Femur (tissue), 1 donor: ENCODE data around the gene FGF2.
A peak's percentile ranks its signal among the peaks of the same experiment; 100 is the strongest.
"Not testable (repeated sequence)": the region's sequence is repeated elsewhere in the genome, so short reads cannot be mapped to it uniquely, and the experiment has no call there.

Source experiments
- DNase-seq: peaks from one replicate; pipeline ENCODE4 v3.0.0-alpha.2; 2017

Gene FGF2

DNA sequence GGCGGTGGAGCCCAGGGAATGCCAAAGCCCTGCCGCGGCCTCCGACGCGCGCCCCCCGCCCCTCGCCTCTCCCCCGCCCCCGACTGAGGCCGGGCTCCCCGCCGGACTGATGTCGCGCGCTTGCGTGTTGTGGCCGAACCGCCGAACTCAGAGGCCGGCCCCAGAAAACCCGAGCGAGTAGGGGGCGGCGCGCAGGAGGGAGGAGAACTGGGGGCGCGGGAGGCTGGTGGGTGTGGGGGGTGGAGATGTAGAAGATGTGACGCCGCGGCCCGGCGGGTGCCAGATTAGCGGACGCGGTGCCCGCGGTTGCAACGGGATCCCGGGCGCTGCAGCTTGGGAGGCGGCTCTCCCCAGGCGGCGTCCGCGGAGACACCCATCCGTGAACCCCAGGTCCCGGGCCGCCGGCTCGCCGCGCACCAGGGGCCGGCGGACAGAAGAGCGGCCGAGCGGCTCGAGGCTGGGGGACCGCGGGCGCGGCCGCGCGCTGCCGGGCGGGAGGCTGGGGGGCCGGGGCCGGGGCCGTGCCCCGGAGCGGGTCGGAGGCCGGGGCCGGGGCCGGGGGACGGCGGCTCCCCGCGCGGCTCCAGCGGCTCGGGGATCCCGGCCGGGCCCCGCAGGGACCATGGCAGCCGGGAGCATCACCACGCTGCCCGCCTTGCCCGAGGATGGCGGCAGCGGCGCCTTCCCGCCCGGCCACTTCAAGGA is at the start of gene FGF2:
Gene FGF2, plus strand, starts transcription at position 279 of the 705 bp plus-strand sequence. Its CDS starts 344 bp downstream, at position 623.
- peak; percentile 93 for DNase-seq

DNA sequence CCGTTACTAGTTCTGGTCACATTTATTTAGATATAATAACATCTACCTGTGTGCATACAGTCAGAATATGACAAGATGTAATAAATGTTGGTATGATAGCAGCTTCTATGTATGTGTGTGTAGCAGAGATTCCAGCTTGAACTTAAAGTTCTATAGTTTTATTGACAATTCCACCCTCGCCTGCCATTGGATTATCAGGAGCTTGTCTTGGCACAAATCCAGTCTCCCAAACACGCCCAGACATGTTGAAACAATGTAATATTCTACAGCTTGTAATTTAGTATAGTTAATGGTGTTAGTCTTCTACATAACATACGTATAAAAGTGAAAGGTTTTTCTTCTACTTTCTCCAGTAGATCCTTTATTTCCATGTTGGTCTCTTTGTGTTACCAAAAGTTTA is 49.7 kb upstream of the FGF2 start:
- DNase-seq = no peak

DNA sequence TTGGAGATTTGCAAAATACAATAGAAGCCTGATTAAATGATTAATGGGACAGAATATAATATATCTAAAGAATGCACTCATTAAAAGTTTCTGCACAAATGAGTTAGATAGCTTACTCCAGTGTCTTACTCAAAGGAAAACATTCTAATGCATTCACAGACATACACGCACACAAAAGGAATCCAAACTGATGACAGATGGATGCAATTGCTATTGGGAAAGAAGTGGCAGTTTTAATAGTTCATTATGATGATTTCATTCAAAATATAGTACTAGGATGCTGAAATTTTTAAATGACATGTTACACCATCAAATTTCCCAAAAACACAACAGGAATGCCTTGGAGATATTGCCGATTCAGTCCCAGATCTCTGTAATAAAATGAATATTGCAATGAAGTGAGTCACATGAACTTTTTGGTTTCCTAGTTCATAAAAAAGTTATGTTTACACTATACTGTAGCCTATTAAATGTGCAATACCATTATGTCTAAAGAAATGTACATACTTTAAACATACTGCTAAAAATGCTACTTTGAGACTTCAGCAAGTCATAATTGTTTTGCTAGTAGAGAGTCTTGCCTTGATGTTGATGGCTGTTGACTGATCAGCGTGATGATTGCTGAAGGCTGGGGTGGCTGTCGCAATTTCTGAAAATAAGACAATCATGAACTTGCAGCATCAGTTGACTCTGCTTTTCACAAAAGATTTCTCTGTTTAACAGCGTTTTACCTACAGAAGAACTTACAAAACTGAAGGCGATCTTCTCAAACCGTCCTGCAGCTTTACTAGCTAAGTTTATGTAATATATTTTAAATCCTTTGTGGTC is 48.6 kb upstream of the FGF2 start:
- no peak for DNase-seq

DNA sequence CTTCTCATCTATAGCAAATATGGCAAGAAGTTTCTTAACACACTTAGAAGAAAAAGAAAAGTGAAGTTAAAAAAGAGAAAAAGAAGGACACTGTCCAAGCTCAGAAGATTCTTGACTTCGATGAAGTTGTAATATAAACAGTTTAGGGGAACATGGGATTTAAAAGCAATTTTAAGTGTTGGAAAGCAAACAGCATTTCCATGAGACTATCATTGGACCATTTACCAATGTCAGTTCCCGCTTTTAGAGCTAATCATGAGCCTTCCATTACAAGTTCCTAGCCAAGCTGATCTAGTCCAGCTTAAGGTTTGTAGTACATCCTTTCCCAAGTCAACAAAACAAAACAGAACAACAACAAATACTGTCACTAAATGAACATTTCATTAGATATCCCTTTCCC is 45.1 kb upstream of the FGF2 start:
- DNase-seq = no peak

DNA sequence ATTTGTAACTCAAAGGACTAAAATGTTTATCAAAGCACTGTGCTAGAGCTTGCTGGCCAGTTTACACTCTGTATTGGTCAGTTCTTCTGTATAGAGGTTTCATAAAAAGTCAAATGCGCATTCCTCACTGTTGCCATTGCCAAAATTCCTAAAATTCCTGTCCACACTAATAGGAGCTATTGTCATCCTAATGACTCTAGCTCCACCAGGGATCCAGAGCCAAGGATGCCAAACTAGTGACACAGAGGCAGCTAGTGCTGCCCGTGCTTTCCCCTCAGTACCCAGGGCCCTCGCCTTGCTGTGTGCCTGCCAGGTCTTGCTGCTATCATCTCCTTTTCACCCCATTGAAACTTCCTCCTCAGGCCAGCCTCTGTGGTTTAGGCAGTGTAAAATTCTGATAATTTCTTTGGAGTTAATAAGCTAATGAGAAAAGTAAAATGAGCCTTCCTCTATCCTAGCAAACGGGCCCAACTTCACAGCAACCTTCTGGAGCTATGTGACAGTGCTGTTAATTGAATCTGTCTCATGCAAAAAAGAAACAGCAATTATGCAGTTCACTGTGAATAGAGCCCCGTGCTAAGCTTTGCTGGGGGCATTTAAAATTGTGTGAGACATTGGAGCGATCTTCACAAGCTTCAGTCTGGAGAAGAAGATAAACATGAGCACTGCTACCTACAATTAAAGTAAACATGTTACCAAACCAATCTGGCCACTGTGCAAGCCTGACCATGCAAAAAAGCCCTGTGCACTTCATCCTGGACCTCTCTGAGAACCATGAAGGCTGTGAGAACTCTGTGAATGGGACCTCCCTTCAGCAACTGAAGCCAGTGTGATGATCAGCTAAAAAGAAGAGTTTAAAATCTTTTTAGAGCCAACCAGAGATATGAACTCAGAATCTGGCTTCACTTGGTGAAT is 43.1 kb upstream of the FGF2 start:
- peak; percentile 37 for DNase-seq

DNA sequence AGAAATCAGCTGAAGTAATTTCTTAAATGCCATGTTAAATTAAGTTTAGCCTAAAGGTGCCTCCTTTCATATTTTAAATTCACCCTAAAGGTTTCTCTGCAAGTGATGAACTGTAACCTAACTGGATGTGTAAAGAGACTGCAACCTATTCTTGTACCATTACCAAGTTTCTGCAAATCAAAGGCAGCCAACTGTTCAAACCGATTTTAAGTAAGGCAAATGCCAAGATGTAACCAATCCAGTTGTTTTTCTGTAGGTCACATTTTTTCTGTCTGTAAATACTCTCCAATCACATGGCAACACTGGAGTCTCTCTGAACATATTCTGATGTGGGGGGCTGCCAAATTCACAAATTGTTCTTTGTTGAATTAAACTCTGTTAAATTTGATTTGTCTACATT is 42.4 kb upstream of the FGF2 start:
- no peak for DNase-seq

DNA sequence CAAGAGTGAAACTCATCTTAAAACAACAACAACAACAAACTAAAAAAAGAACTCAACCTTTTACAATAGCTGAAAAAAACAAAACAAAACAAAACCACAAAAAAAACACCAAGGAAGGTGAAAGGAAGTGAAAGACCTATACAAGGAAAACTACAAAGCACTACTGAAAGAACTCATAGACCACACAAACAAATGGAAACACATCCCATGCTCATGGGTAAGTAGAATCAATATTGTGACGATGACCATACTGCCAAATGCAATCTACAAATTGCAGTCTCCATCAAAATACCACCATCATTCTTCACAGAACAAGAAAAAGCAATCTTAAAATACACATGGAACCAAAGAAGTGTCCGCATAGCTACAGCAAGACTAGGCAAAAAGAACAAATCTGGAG is 41.5 kb upstream of the FGF2 start:
- DNase-seq = no peak

DNA sequence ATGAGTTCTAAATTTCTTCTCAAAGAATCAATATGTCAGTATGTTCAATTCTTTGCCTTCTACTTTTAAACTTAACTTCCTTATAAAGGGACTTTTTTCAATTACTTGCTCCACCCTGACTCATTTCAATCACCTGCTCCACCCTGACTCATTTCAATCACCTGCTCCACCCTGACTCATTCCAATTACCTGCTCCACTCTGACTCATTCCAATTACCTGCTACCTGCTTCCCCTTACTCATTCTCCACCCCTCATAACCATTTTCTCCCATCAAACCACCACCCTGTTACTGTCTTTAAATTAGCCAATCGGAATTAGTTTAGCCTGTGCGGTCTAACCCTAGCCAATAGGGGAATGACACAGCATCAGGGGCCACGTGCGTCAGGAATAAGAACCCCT is 40.3 kb upstream of the FGF2 start:
- DNase-seq = not testable (repeated sequence)

DNA sequence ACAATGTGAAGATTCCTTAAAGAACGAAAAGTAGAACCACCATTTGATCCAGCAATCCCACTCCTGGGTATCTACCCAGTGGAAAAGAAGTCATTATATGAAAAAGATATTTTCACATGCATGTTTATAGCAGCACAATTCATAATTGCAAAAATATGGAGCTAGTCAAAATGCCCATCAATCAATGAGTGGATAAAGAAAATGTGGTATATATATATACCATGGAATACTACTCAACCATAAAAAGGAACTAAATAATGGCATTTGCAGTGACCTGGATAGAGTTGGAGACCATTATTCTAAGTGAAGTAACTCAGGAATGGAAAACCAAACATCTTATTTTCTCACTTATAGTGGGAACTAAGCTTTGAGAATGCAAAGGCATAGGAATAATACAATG is 39.7 kb upstream of the FGF2 start:
- not testable (repeated sequence) for DNase-seq

DNA sequence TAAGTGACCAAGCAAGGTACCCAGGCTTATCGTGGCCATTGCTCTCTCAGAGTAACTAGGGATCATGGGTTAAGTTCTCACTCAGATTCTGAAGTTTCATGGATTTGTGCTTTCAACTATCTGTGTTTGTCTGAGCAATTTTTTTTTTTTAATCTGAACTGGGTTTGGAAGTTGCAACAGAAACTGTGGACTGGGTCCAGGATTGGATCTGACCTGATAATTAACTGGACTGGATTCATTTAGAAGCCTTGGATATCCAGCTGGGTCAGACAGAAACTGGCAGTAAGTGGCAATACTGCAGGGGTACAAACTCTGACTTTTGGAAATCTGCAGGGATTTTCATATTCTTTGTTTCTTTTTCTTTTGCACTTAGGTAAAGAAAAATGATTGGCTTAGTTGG is 38.7 kb upstream of the FGF2 start:
- no peak for DNase-seq

DNA sequence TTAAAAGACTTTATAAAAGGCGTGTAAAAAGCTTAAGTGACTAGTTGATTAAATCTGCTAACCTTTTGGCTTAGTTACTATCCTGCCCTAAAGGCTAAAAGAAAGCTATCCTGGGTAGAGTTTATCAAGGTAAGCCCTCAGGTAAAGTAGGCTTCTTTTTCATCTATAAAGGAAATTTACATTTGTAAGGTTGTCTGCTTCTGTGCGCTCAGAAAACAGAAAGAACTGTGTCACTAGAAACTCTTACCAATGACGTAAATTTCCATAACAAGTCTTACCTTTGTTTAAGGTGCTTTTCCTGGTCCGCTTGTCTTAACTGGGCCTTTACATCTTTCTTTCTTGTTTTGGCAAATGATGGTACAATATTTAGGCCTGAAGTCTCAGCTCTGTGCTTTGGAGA is 37.7 kb upstream of the FGF2 start:
- DNase-seq = no peak

DNA sequence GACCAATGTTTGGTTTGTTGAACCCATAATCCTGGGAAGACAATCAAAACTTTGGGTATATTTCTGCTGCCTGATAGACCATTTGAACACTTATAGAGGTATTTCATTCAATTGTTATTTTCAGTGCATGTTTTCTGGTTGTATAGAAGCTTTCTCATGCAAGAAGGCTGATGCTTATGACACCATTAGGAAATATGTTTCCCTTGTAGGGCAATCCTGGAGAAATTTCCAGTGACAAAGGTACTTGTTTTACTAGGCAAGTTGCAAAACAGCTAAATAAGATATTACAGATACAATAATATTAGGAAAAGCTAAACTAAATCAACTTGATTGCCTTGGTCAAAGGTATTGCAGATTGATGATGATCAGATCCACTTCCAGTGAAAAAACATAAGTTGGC is 32.8 kb upstream of the FGF2 start:
- DNase-seq = no peak

DNA sequence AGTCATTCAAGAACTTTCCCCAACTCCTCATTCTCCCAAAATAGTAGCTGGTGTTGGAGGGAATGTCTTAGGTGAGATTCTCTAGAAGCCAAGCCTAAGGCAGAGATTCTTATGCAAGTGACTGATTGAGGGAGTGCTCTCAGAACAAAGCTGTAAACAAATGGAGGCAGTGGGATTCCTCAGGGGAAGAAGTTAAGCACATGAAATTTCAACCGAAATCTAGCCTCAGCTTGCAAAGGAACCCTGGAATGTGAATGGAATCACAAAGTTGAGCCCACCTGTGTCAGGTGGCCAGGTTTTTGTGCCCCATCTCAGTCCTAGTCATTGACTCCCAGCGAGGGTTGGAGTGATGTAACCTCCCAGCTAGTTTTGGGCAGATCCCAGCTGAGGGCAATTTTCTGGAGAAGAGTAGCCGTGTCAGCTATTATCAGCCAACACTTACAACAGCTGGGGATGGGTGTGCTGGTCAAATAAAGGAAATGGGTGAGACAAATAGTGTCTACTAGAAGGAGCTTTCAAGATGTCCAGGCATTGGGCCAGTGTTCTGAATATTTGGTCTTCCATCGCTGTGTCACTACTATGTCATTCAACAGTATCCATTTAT is 29.7 kb upstream of the FGF2 start:
- DNase-seq = no peak

DNA sequence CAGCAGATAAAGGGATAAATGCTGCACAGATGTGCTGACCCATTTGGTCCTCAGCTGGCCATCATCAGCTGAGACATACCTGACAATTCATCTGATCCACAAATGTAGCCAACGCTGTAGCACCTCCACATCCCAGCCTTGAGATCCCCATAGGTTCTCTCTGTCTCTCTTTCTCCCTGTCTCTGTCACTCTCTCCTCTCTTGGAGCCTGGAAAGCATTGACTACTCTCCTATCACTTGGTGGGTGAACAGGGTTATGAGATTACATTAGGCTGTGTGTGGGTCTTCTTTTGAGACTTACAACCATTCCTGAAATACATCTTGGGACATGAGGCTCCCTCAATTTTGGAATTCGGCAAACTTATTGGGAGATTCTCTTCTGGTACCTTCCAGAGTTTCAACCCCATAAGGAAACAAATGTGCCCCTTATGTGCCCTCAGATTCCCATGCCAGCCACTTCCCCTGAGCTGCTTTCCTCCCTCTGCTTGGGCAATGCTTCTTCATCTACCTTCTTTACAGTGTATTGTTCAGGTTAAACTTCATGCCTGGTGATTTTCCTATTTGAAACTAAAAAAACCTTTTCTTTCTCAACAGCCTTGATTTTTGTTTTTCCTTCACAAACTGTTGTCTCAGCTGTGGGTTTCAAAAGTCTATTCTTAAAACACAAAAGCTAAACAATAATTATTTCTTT is 29.1 kb upstream of the FGF2 start:
- no peak for DNase-seq

DNA sequence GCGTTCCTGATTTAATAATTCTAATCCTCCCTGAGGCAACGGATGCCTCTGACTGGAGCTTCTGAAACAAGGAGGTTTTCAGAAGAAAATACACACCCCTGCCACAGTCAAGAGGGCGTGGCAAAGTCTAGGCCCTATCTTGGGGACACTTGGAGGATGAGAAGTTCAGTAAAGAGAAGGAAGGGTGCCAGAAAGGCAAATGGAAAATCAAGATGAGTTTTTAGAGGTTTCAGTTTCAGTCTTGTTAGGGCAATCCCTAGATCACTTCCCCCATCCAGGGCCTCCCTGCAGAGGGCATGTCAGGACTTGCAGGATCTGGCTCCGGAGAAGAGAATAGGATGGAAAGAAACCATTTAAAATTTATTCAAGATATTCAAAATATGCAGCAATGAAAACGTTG is 28.5 kb upstream of the FGF2 start:
- peak; percentile 62 for DNase-seq

DNA sequence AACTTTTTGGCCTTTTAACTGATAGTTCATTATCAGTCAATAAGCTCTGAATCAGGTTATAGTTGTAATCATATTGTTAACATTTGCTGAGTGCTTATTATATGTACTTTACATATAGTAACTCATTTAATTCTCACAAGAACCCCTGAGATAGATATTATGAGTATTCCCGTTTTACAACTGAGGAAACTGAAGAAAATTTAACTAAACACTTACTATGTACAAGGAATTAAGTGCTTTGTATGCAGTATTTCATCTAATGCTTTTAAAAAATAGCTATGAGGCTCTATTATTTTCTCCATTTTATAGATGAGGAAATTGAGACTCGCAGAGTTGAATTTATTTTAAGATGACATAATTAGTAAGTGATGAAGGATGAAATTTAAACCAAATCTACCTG is 27.7 kb upstream of the FGF2 start:
- DNase-seq = no peak

DNA sequence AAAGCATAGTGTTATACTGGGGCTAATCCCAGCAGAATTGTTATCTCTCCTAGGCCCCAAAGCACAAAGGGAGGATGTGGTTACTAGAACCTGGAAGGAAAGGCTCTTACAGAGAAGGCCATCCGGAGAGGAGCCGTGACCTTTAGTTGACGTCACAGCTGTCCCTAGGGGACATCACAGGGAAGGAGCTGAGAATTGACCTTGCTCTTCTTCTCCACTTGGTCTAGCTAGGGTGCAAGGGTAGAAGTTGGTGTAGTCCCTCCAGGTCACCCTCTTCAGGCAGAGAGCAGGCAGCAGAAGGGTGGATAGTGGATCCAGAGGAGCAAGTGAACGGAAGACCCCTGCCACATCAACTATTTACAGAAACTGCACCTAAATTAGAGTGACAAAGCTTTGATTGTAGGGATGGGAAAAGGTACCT is 22.8 kb upstream of the FGF2 start:
- DNase-seq = no peak

DNA sequence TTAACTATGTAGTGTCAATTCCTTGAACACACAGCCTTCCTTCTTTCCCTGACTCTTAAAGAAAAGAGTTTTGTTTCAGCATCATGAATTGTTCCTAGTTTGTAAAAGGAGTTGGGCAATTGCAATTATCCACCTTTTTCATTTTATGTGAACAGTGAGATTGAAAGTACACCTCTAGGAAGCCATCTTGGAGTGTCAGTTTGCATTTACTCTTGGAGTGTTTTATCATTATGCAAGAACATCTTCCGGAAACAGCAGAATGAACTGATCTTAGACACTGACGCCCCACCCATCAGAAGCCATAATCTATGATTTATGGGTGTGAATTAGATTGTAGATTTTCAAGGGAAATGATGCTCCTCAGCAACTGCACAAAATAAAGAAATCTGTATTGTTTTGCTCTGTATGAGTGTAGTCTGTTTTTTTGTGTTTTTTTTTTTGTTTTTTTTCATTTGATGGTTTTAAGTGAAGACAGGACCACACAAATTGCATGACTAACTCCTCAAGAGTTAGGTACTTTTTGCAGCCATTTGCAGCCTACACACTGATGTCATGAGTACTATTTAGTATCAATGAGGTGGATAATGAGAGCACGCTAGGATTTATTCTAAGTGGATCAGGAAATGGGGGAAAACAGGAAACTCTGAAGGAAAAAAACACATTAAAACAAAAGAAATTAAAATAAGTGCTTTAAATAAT is 19.5 kb upstream of the FGF2 start:
- DNase-seq = no peak

DNA sequence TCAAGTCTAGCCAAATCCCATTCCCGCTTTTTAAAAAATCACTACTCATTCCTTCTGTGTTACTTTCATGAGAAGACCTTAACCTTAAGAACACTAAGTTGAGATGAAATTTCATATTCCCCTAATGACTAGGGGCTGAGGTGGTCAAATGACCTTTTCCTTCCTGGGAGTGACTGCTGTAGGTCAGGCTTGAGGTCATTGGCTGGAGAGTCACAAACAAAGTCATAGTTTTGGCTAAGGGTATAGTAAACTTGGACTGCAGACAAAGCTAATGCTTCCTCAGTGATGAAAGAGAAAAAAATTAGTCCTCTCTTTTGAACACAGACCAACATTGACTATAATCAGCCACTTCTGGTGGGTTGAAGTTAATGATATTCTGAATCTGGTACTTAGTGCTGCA is 16.0 kb upstream of the FGF2 start:
- no peak for DNase-seq

DNA sequence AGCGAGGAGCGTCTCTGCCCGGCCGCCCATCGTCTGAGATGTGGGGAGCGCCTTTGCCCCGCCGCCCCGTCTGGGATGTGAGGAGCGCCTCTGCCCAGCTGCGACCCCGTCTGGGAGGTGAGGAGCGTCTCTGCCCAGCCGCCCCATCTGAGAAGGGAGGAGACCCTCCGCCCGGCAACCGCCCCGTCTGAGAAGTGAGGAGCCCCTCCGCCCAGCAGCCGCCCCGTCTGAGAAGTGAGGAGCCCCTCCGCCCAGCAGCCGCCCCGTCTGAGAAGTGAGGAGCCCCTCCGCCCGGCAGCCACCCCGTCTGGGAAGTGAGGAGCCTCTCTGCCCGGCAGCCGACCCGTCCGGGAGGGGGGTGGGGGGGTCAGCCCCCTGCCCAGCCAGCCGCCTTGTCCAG is 14.8 kb upstream of the FGF2 start:
- not testable (repeated sequence) for DNase-seq

DNA sequence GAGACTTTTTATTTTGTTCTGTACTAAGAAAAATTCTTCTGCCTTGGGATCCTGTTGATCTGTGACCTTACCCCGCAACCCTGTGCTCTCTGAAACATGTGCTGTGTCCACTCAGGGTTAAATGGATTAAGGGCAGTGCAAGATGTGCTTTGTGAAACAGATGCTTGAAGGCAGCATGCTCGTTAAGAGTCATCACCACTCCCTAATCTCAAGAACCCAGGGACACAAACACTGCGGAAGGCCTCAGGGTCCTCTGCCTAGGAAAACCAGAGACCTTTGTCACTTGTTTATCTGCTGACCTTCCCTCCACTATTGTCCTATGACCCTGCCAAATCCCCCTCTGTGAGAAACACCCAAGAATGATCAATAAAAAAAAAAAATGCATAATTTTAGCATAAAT is 13.8 kb upstream of the FGF2 start:
- not testable (repeated sequence) for DNase-seq

DNA sequence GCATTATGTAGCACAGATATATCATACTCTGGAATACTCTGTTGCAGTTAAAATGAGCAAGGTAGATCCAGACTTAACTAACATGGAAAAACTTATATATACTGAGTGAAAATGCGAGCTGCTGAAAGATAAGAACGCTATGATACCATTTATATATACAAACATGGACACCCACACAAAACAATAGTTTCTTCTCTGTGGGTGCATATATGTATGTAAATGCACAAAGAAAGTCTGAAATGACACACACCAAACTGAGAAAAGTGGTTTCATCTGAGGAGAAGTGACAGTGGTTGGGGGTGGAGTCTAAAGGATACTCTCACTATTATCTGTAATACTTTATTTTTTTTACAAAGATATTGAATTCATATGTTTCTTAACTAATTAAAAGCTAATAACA is 12.2 kb upstream of the FGF2 start:
- DNase-seq = no peak
